Measurements from ENCODE around the gene LMNTD1. TPM values are rescaled to one million over a fixed set of nuclear protein-coding genes. Genes with fewer than 3 reads are reported as not detected.

Gene LMNTD1
- total RNA-seq, 1 experiment from 2014 or later = not detected

DNA sequence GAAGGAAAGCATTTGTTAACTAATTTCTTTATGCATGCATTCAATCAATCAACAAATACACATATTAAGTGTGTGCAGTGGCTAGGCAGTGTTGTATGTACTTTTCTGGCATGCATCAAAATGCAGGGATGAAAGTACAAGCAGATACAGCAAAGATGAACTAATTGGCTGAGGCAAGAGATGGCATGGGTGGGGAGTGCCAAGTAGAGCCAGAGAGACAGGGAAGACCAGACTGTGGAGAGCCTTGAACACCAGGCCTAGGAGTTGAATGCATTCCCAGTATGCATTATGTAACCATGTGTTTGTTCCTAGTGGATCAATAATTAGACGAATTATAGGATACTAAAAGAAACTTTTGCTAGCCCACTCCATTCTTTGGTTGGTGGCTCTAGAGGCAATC, 17.3 kb upstream of the LMNTD1 start:
- Histone ChIP-seq H3K4me3 (ENCODE audit: low read length) (no peak overlapping the region), H3K4me2 (ENCODE audit: low read depth, low read length, poor library complexity, severe bottlenecking) (no peak overlapping the region), H4K20me1 (ENCODE audit: insufficient read depth, low read depth, low read length) (no peaks in the 10 kb centered on the region), H3K9me3 (ENCODE audit: low read length) (no peaks in the 10 kb centered on the region), H2AFZ (ENCODE audit: low read length) (no peak overlapping the region), H3K36me3 (ENCODE audit: insufficient read depth, low read length) (no peaks in the 10 kb centered on the region), H3K9me2 (replicated peaks; ENCODE audit: insufficient read depth, low read length) (no peaks in the 10 kb centered on the region), H3K27me3 (ENCODE audit: low read length) (no peaks in the 10 kb centered on the region), H3K4me1 (ENCODE audit: low read length) (no peaks in the 10 kb centered on the region), H3K27ac (ENCODE audit: low read length) (no peak overlapping the region), H3K9ac (ENCODE audit: low read length) (no peak overlapping the region), H3K79me2 (ENCODE audit: low read length) (no peaks in the 10 kb centered on the region)
- no peak for DNase-seq

DNA sequence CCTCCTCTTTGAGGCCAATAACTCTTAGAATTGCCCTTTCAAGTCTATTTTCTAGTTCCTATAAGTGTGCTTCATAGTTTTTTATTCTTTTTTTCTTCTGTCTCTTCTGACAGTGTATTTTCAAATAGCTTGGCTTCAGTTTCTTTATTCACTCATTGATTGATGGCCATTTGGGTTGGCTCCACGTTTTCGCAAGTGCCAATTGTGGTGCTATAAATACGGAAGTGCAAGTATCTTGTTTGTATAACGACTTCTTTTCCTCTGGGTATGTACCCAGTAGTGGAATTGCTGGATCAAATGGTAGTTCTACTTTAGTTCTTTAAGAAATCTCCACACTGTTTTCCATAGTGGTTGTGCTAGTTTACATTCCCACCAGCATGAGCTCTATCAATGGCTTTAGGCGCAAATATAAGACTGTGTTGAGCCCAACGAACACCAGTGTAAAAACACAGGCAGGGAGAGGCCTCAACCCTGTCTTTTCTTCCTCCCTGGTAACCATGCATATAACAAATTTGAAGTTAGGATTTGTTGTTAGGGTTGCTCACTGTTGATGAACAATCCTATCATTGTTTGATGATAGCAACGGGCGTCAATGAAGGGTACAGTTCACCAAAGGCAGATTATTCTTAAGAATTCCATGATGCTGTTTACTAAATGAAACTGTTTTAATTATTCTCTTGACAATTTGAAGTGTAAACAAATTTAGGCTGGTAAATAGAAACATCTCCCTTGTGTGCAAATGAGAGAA, 13.3 kb upstream of the LMNTD1 start:
- no peaks in the 10 kb centered on the region for H3K4me1 ChIP-seq (ENCODE audit: low read length)
- H4K20me1 ChIP-seq (ENCODE audit: insufficient read depth, low read depth, low read length) = no peaks in the 10 kb centered on the region
- H3K9ac ChIP-seq (ENCODE audit: low read length) = no peak overlapping the region
- H3K36me3 ChIP-seq (ENCODE audit: insufficient read depth, low read length) = no peaks in the 10 kb centered on the region
- H3K4me3 ChIP-seq (ENCODE audit: low read length) = no peak overlapping the region
- H3K27me3 ChIP-seq (ENCODE audit: low read length) = no peaks in the 10 kb centered on the region
- no peaks in the 10 kb centered on the region for H3K9me3 ChIP-seq (ENCODE audit: low read length)
- H3K27ac ChIP-seq (ENCODE audit: low read length) = no peak overlapping the region
- H2AFZ ChIP-seq (ENCODE audit: low read length) = no peak overlapping the region
- H3K79me2 ChIP-seq (ENCODE audit: low read length) = no peaks in the 10 kb centered on the region
- no peaks in the 10 kb centered on the region for H3K9me2 ChIP-seq (replicated peaks; ENCODE audit: insufficient read depth, low read length)
- no peak for DNase-seq
- H3K4me2 ChIP-seq (ENCODE audit: low read depth, low read length, poor library complexity, severe bottlenecking) = no peak overlapping the region

DNA sequence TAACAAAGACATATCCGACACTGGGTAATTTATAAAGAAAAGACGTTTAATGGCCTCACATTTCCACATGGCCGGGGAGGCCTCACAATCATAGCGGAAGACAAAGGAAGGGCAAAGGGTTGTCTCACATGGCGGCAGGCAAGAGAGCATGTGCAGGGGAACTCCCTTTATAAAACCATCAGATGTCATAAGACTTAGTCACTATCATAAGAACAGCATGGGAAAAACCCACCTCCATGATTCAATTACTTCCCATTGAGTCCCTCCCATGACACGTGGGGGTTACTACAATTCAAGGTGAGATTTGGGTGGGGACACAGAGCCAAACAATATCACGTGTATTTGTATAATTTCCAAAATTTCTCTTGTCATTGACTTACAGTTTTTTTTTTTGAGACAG, 5.5 kb upstream of the LMNTD1 start:
- H2AFZ ChIP-seq (ENCODE audit: low read length) = no peak overlapping the region
- H3K27ac ChIP-seq (ENCODE audit: low read length) = no peak overlapping the region
- DNase-seq = no peak
- H3K9ac ChIP-seq (ENCODE audit: low read length) = no peak overlapping the region
- H3K36me3 ChIP-seq (ENCODE audit: insufficient read depth, low read length) = no peaks in the 10 kb centered on the region
- H3K9me3 ChIP-seq (ENCODE audit: low read length) = no peaks in the 10 kb centered on the region
- no peaks in the 10 kb centered on the region for H3K9me2 ChIP-seq (replicated peaks; ENCODE audit: insufficient read depth, low read length)
- H3K79me2 ChIP-seq (ENCODE audit: low read length) = no peaks in the 10 kb centered on the region
- no peak overlapping the region for H3K4me3 ChIP-seq (ENCODE audit: low read length)
- H3K4me2 ChIP-seq (ENCODE audit: low read depth, low read length, poor library complexity, severe bottlenecking) = no peak overlapping the region
- H3K27me3 ChIP-seq (ENCODE audit: low read length) = no peaks in the 10 kb centered on the region
- no peaks in the 10 kb centered on the region for H4K20me1 ChIP-seq (ENCODE audit: insufficient read depth, low read depth, low read length)
- no peaks in the 10 kb centered on the region for H3K4me1 ChIP-seq (ENCODE audit: low read length)

DNA sequence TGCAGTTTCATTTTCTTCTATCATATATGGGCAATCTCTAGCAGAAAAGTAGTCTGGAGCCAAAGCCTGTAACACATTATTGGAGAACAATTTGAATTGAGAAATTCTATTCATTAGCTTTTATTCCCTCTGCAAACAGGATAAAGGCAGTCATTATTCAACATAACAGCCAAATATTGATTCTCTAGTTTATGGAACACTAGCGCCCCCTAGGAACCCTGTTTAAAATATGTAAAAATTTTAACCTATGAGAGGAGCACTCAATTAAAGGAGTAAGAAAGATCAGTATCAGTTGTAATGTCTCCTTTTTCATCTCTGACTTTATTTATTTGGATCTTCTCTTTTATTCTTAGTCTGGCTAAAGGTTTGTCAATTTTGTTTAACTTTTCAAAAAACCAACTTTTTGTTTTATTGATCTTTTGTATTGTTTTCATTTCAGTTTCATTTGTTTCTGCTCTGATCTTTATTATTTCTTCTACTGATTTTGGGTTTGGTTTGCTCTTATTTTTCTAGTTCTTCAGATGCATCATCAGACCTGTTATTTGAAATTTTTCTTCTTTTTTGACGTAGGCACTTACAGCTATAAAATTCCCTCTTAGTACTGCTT, 4.8 kb upstream of the LMNTD1 start:
- H3K4me3 ChIP-seq (ENCODE audit: low read length) = no peak overlapping the region
- H3K9me2 ChIP-seq (replicated peaks; ENCODE audit: insufficient read depth, low read length) = no peaks in the 10 kb centered on the region
- no peaks in the 10 kb centered on the region for H3K79me2 ChIP-seq (ENCODE audit: low read length)
- no peaks in the 10 kb centered on the region for H3K9me3 ChIP-seq (ENCODE audit: low read length)
- no peaks in the 10 kb centered on the region for H3K27me3 ChIP-seq (ENCODE audit: low read length)
- no peak overlapping the region for H2AFZ ChIP-seq (ENCODE audit: low read length)
- H3K36me3 ChIP-seq (ENCODE audit: insufficient read depth, low read length) = no peaks in the 10 kb centered on the region
- no peaks in the 10 kb centered on the region for H4K20me1 ChIP-seq (ENCODE audit: insufficient read depth, low read depth, low read length)
- DNase-seq = peak; percentile 87
- H3K9ac ChIP-seq (ENCODE audit: low read length) = no peak overlapping the region
- no peaks in the 10 kb centered on the region for H3K4me1 ChIP-seq (ENCODE audit: low read length)
- no peak overlapping the region for H3K27ac ChIP-seq (ENCODE audit: low read length)
- no peak overlapping the region for H3K4me2 ChIP-seq (ENCODE audit: low read depth, low read length, poor library complexity, severe bottlenecking)

DNA sequence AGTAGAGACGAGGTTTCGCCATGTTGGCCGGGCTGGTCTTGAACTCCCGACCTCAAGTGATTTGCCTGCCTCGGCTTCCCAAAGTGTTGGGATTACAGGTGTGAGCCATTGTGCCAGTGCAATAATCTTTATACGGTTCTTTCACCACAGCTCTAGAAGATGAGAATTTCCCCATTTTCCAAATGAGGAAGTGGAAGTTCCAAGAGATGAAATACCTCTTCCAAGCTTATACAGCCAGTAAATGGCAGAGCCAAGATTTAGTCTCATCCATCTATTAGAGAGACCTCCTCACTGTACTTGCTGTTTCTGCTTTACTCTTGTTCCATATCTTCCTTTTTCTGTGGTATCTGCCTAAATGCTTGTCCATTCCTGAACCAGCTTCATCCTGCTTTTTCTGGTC, 3.1 kb upstream of the LMNTD1 start:
- Histone ChIP-seq H4K20me1 (ENCODE audit: insufficient read depth, low read depth, low read length) (no peaks in the 10 kb centered on the region), H3K27ac (ENCODE audit: low read length) (no peak overlapping the region), H3K9ac (ENCODE audit: low read length) (no peak overlapping the region), H3K9me2 (replicated peaks; ENCODE audit: insufficient read depth, low read length) (no peaks in the 10 kb centered on the region), H2AFZ (ENCODE audit: low read length) (no peak overlapping the region), H3K27me3 (ENCODE audit: low read length) (no peaks in the 10 kb centered on the region), H3K9me3 (ENCODE audit: low read length) (no peaks in the 10 kb centered on the region), H3K4me3 (ENCODE audit: low read length) (no peak overlapping the region), H3K4me1 (ENCODE audit: low read length) (no peaks in the 10 kb centered on the region), H3K79me2 (ENCODE audit: low read length) (no peaks in the 10 kb centered on the region), H3K36me3 (ENCODE audit: insufficient read depth, low read length) (no peaks in the 10 kb centered on the region), H3K4me2 (ENCODE audit: low read depth, low read length, poor library complexity, severe bottlenecking) (no peak overlapping the region)
- no peak for DNase-seq

DNA sequence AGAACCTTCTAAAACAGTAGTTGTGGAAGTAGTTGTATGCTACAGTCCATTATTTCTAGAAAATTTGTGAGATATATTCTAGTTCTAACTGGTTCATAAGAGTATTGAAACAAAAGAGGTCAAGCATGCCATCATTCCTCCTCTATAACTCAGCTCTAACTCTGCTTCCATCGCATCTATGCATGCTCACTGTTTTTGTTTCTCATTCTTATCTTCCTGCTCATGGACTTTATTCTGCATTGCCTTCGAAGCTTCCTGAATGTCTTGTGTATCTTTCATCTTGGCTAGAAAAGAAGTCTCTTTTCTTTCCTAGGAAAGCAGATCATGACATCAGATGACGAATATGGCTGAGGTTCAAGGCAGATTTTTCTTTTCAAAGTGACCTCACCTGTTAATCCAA, 402 bp downstream of the LMNTD1 start:
- H4K20me1 ChIP-seq (ENCODE audit: insufficient read depth, low read depth, low read length) = no peaks in the 10 kb centered on the region

DNA sequence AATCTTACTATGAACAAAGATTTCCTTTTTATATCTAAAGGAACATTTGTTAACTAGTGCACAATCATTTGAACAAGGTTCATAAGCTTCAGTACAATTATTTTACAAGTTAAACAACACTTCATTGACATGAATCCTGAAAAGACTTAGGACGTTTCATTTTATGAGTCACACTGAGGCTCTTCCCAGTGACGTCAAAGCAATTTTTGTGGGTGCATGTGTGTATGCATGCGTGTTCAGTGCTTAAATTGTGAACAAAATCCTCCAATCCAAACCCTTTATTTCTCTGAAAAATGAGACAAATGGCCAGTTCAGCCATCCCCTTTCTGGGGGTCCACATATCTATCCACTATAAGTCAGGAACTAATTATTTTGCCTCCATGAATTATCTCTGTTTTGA, 2.9 kb downstream of the LMNTD1 start:
- H3K9ac ChIP-seq (ENCODE audit: low read length) = no peak overlapping the region
- no peak overlapping the region for H3K27ac ChIP-seq (ENCODE audit: low read length)
- no peaks in the 10 kb centered on the region for H3K4me1 ChIP-seq (ENCODE audit: low read length)
- no peak overlapping the region for H3K4me2 ChIP-seq (ENCODE audit: low read depth, low read length, poor library complexity, severe bottlenecking)
- no peak overlapping the region for H2AFZ ChIP-seq (ENCODE audit: low read length)
- H4K20me1 ChIP-seq (ENCODE audit: insufficient read depth, low read depth, low read length) = no peaks in the 10 kb centered on the region
- no peak overlapping the region for H3K4me3 ChIP-seq (ENCODE audit: low read length)
- H3K27me3 ChIP-seq (ENCODE audit: low read length) = no peaks in the 10 kb centered on the region
- H3K79me2 ChIP-seq (ENCODE audit: low read length) = no peaks in the 10 kb centered on the region
- H3K36me3 ChIP-seq (ENCODE audit: insufficient read depth, low read length) = no peaks in the 10 kb centered on the region
- DNase-seq = no peak
- no peaks in the 10 kb centered on the region for H3K9me3 ChIP-seq (ENCODE audit: low read length)
- no peaks in the 10 kb centered on the region for H3K9me2 ChIP-seq (replicated peaks; ENCODE audit: insufficient read depth, low read length)

More for the DNA sequence above, 402 bp downstream of the LMNTD1 start:
- Histone ChIP-seq H2AFZ (ENCODE audit: low read length) (no peak overlapping the region), H3K79me2 (ENCODE audit: low read length) (no peaks in the 10 kb centered on the region), H3K9ac (ENCODE audit: low read length) (no peak overlapping the region), H3K27me3 (ENCODE audit: low read length) (no peaks in the 10 kb centered on the region), H3K4me1 (ENCODE audit: low read length) (no peaks in the 10 kb centered on the region), H3K9me2 (replicated peaks; ENCODE audit: insufficient read depth, low read length) (no peaks in the 10 kb centered on the region), H3K4me2 (ENCODE audit: low read depth, low read length, poor library complexity, severe bottlenecking) (no peak overlapping the region), H3K9me3 (ENCODE audit: low read length) (no peaks in the 10 kb centered on the region), H3K36me3 (ENCODE audit: insufficient read depth, low read length) (no peaks in the 10 kb centered on the region), H3K27ac (ENCODE audit: low read length) (no peak overlapping the region), H3K4me3 (ENCODE audit: low read length) (no peak overlapping the region)
- no peak for DNase-seq

DNA sequence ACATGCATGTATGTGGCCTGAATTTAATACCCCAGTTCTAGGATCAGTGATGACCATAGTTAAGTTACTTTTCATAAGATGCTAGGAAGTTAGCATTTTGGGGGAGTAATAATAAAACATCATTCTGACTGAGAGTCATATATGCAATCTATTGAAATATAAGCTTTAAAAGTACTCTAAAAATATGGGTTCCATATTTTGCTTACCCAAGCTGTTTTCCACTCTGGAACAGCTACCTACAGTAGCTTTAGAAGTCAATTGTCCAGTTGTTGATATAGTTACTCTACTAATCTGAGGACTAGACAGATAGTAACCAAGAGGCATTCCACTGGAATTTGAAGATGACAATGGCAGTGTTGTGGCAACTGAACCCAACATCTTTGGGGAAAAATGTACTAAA, 4.0 kb downstream of the LMNTD1 start:
- Histone ChIP-seq H3K4me1 (ENCODE audit: low read length) (no peaks in the 10 kb centered on the region), H3K4me2 (ENCODE audit: low read depth, low read length, poor library complexity, severe bottlenecking) (no peak overlapping the region), H3K9ac (ENCODE audit: low read length) (no peak overlapping the region), H3K27ac (ENCODE audit: low read length) (no peak overlapping the region), H3K9me2 (replicated peaks; ENCODE audit: insufficient read depth, low read length) (no peaks in the 10 kb centered on the region), H3K79me2 (ENCODE audit: low read length) (no peaks in the 10 kb centered on the region), H2AFZ (ENCODE audit: low read length) (no peak overlapping the region), H3K4me3 (ENCODE audit: low read length) (no peak overlapping the region), H4K20me1 (ENCODE audit: insufficient read depth, low read depth, low read length) (no peaks in the 10 kb centered on the region), H3K36me3 (ENCODE audit: insufficient read depth, low read length) (no peaks in the 10 kb centered on the region), H3K27me3 (ENCODE audit: low read length) (no peaks in the 10 kb centered on the region), H3K9me3 (ENCODE audit: low read length) (no peaks in the 10 kb centered on the region)
- no peak for DNase-seq
